ENCODE data around the gene CCDC12.

Gene CCDC12

GRCh38 chr3:46942076-46942475, 34.5 kb downstream of the CCDC12 start:
- H3K36me3 ChIP-seq (ENCODE audit: control insufficient read depth in 1 of 2, insufficient read depth in 2 of 2, low read length in 2 of 2) = peaks cover 13 to 32% of the 10 kb centered on the region in 2 donors
- H3K4me3 ChIP-seq (ENCODE audit: low read depth in 1 of 2, low read length in 2 of 2) = no peak overlapping the region
- peak overlapping the region in 1 of 2 donors; percentile 15 for H3K9ac ChIP-seq (ENCODE audit: low read depth in 1 of 2, low read length in 2 of 2)
- no peaks in the 10 kb centered on the region for H3K27me3 ChIP-seq (ENCODE audit: control insufficient read depth in 1 of 2, insufficient read depth in 2 of 2, low read length in 2 of 2)
- no peaks in the 10 kb centered on the region for H3K9me3 ChIP-seq (ENCODE audit: control insufficient read depth in 1 of 2, low read length in 2 of 2)
- peaks cover 71 to 82% of the 10 kb centered on the region in 2 donors for H3K4me1 ChIP-seq (ENCODE audit: control insufficient read depth in 1 of 2, insufficient read depth in 2 of 2, low read length in 2 of 2)
- H3K27ac ChIP-seq (ENCODE audit: low read depth, low read length) = peak overlapping the region; percentile 92

GRCh38 chr3:46939578-46940445, 36.7 kb downstream of the CCDC12 start:
- Histone ChIP-seq H3K36me3 (ENCODE audit: control insufficient read depth in 1 of 2, insufficient read depth in 2 of 2, low read length in 2 of 2) (peaks cover 13 to 47% of the 10 kb centered on the region in 2 donors), H3K4me3 (ENCODE audit: low read depth in 1 of 2, low read length in 2 of 2) (no peak overlapping the region), H3K9ac (ENCODE audit: low read depth in 1 of 2, low read length in 2 of 2) (peak overlapping the region in 1 of 2 donors; percentile 9), H3K27ac (ENCODE audit: low read depth, low read length) (no peak overlapping the region), H3K27me3 (ENCODE audit: control insufficient read depth in 1 of 2, insufficient read depth in 2 of 2, low read length in 2 of 2) (no peaks in the 10 kb centered on the region), H3K9me3 (ENCODE audit: control insufficient read depth in 1 of 2, low read length in 2 of 2) (no peaks in the 10 kb centered on the region), H3K4me1 (ENCODE audit: control insufficient read depth in 1 of 2, insufficient read depth in 2 of 2, low read length in 2 of 2) (peaks cover 68 to 80% of the 10 kb centered on the region in 2 donors)

GRCh38 chr3:46938118-46938517, 38.4 kb downstream of the CCDC12 start:
- H3K36me3 ChIP-seq (ENCODE audit: control insufficient read depth in 1 of 2, insufficient read depth in 2 of 2, low read length in 2 of 2) = peaks cover 13 to 47% of the 10 kb centered on the region in 2 donors
- peaks cover 65 to 79% of the 10 kb centered on the region in 2 donors for H3K4me1 ChIP-seq (ENCODE audit: control insufficient read depth in 1 of 2, insufficient read depth in 2 of 2, low read length in 2 of 2)
- no peaks in the 10 kb centered on the region for H3K9me3 ChIP-seq (ENCODE audit: control insufficient read depth in 1 of 2, low read length in 2 of 2)

GRCh38 chr3:46936733-46937250, 39.8 kb downstream of the CCDC12 start:
- Histone ChIP-seq H3K4me3 (ENCODE audit: low read depth in 1 of 2, low read length in 2 of 2) (no peak overlapping the region), H3K27ac (ENCODE audit: low read depth, low read length) (no peak overlapping the region), H3K27me3 (ENCODE audit: control insufficient read depth in 1 of 2, insufficient read depth in 2 of 2, low read length in 2 of 2) (no peaks in the 10 kb centered on the region), H3K36me3 (ENCODE audit: control insufficient read depth in 1 of 2, insufficient read depth in 2 of 2, low read length in 2 of 2) (peaks cover 13 to 47% of the 10 kb centered on the region in 2 donors), H3K4me1 (ENCODE audit: control insufficient read depth in 1 of 2, insufficient read depth in 2 of 2, low read length in 2 of 2) (peaks cover 66 to 79% of the 10 kb centered on the region in 2 donors), H3K9ac (ENCODE audit: low read depth in 1 of 2, low read length in 2 of 2) (no peak overlapping the region), H3K9me3 (ENCODE audit: control insufficient read depth in 1 of 2, low read length in 2 of 2) (no peaks in the 10 kb centered on the region)

More at GRCh38 chr3:46938118-46938517, 38.4 kb downstream of the CCDC12 start:
- Histone ChIP-seq H3K27me3 (ENCODE audit: control insufficient read depth in 1 of 2, insufficient read depth in 2 of 2, low read length in 2 of 2) (no peaks in the 10 kb centered on the region), H3K27ac (ENCODE audit: low read depth, low read length) (no peak overlapping the region), H3K4me3 (ENCODE audit: low read depth in 1 of 2, low read length in 2 of 2) (no peak overlapping the region), H3K9ac (ENCODE audit: low read depth in 1 of 2, low read length in 2 of 2) (no peak overlapping the region)

- peaks cover 69 to 82% of the 10 kb centered on the region in 2 donors for H3K4me1 ChIP-seq (ENCODE audit: control insufficient read depth in 1 of 2, insufficient read depth in 2 of 2, low read length in 2 of 2)
- H3K27me3 ChIP-seq (ENCODE audit: control insufficient read depth in 1 of 2, insufficient read depth in 2 of 2, low read length in 2 of 2) = no peaks in the 10 kb centered on the region
- H3K27ac ChIP-seq (ENCODE audit: low read depth, low read length) = peak overlapping the region; percentile 17
- peaks cover 13 to 47% of the 10 kb centered on the region in 2 donors for H3K36me3 ChIP-seq (ENCODE audit: control insufficient read depth in 1 of 2, insufficient read depth in 2 of 2, low read length in 2 of 2)
- peak overlapping the region in 1 of 2 donors; percentile 3 for H3K4me3 ChIP-seq (ENCODE audit: low read depth in 1 of 2, low read length in 2 of 2)
- no peak overlapping the region for H3K9ac ChIP-seq (ENCODE audit: low read depth in 1 of 2, low read length in 2 of 2)
- no peaks in the 10 kb centered on the region for H3K9me3 ChIP-seq (ENCODE audit: control insufficient read depth in 1 of 2, low read length in 2 of 2)
Observed at GRCh38 chr3:46935989-46936558, 40.5 kb downstream of the CCDC12 start.

- Histone ChIP-seq H3K9ac (ENCODE audit: low read depth in 1 of 2, low read length in 2 of 2) (peak overlapping the region in 1 of 2 donors; percentile 2), H3K27me3 (ENCODE audit: control insufficient read depth in 1 of 2, insufficient read depth in 2 of 2, low read length in 2 of 2) (no peaks in the 10 kb centered on the region), H3K9me3 (ENCODE audit: control insufficient read depth in 1 of 2, low read length in 2 of 2) (no peaks in the 10 kb centered on the region), H3K4me1 (ENCODE audit: control insufficient read depth in 1 of 2, insufficient read depth in 2 of 2, low read length in 2 of 2) (peaks cover 76 to 89% of the 10 kb centered on the region in 2 donors), H3K4me3 (ENCODE audit: low read depth in 1 of 2, low read length in 2 of 2) (peak overlapping the region in 1 of 2 donors; percentile 41), H3K27ac (ENCODE audit: low read depth, low read length) (peak overlapping the region; percentile 67), H3K36me3 (ENCODE audit: control insufficient read depth in 1 of 2, insufficient read depth in 2 of 2, low read length in 2 of 2) (peaks cover 8 to 41% of the 10 kb centered on the region in 2 donors)
Observed at GRCh38 chr3:46935168-46935858, 41.2 kb downstream of the CCDC12 start.

- H3K27me3 ChIP-seq (ENCODE audit: control insufficient read depth in 1 of 2, insufficient read depth in 2 of 2, low read length in 2 of 2) = no peaks in the 10 kb centered on the region
- peaks cover 1 to 34% of the 10 kb centered on the region in 2 donors for H3K36me3 ChIP-seq (ENCODE audit: control insufficient read depth in 1 of 2, insufficient read depth in 2 of 2, low read length in 2 of 2)
- peak overlapping the region in 1 of 2 donors; percentile 2 for H3K9ac ChIP-seq (ENCODE audit: low read depth in 1 of 2, low read length in 2 of 2)
- peak overlapping the region; percentile 67 for H3K27ac ChIP-seq (ENCODE audit: low read depth, low read length)
- no peaks in the 10 kb centered on the region for H3K9me3 ChIP-seq (ENCODE audit: control insufficient read depth in 1 of 2, low read length in 2 of 2)
- H3K4me3 ChIP-seq (ENCODE audit: low read depth in 1 of 2, low read length in 2 of 2) = peak overlapping the region in 1 of 2 donors; percentile 41
- peaks cover 79 to 86% of the 10 kb centered on the region in 2 donors for H3K4me1 ChIP-seq (ENCODE audit: control insufficient read depth in 1 of 2, insufficient read depth in 2 of 2, low read length in 2 of 2)
Observed at GRCh38 chr3:46934498-46935167, 41.9 kb downstream of the CCDC12 start.

GRCh38 chr3:46934072-46934471, 42.5 kb downstream of the CCDC12 start:
- Histone ChIP-seq H3K9me3 (ENCODE audit: control insufficient read depth in 1 of 2, low read length in 2 of 2) (no peaks in the 10 kb centered on the region), H3K4me3 (ENCODE audit: low read depth in 1 of 2, low read length in 2 of 2) (peak overlapping the region in 1 of 2 donors; percentile 1), H3K27me3 (ENCODE audit: control insufficient read depth in 1 of 2, insufficient read depth in 2 of 2, low read length in 2 of 2) (no peaks in the 10 kb centered on the region), H3K36me3 (ENCODE audit: control insufficient read depth in 1 of 2, insufficient read depth in 2 of 2, low read length in 2 of 2) (peaks cover 0 to 31% of the 10 kb centered on the region in 2 donors), H3K27ac (ENCODE audit: low read depth, low read length) (no peak overlapping the region), H3K4me1 (ENCODE audit: control insufficient read depth in 1 of 2, insufficient read depth in 2 of 2, low read length in 2 of 2) (peaks cover 79 to 86% of the 10 kb centered on the region in 2 donors), H3K9ac (ENCODE audit: low read depth in 1 of 2, low read length in 2 of 2) (no peak overlapping the region)

GRCh38 chr3:46933261-46933660, 43.3 kb downstream of the CCDC12 start:
- peaks cover 78 to 86% of the 10 kb centered on the region in 2 donors for H3K4me1 ChIP-seq (ENCODE audit: control insufficient read depth in 1 of 2, insufficient read depth in 2 of 2, low read length in 2 of 2)
- H3K4me3 ChIP-seq (ENCODE audit: low read depth in 1 of 2, low read length in 2 of 2) = no peak overlapping the region
- peaks cover 0 to 26% of the 10 kb centered on the region in 2 donors for H3K36me3 ChIP-seq (ENCODE audit: control insufficient read depth in 1 of 2, insufficient read depth in 2 of 2, low read length in 2 of 2)
- no peaks in the 10 kb centered on the region for H3K27me3 ChIP-seq (ENCODE audit: control insufficient read depth in 1 of 2, insufficient read depth in 2 of 2, low read length in 2 of 2)
- H3K27ac ChIP-seq (ENCODE audit: low read depth, low read length) = peak overlapping the region; percentile 58
- H3K9ac ChIP-seq (ENCODE audit: low read depth in 1 of 2, low read length in 2 of 2) = peak overlapping the region in 1 of 2 donors; percentile 1
- no peaks in the 10 kb centered on the region for H3K9me3 ChIP-seq (ENCODE audit: control insufficient read depth in 1 of 2, low read length in 2 of 2)

Data from duodenal mucosa (tissue), 2 donors.